A673 (cell line): ENCODE data around the gene KCNS3. TPM values are rescaled to one million over a fixed set of nuclear protein-coding genes. Genes with fewer than 3 reads are reported as not detected.
"Not testable (repeated sequence)": the region's sequence is repeated elsewhere in the genome, so short reads cannot be mapped to it uniquely, and the experiment has no call there.

Experiments used
- BruUV-seq: library from RNA; stranded (reverse); fragments of 400-500 nt; replicated peaks from 2 replicates; lab custom pipeline; 2021; lab: Mats Ljungman, UMichigan
- CTCF ChIA-PET: fragments of 300-600 bp; sonication (Branson Sonifier 250); formaldehyde crosslinking; loops from one replicate; lab custom pipeline; 2022; ENCODE audit warnings: antibody characterized with exemption; lab: Charles Lee
- POLR2A ChIA-PET: fragments of 300-600 bp; sonication (Branson Sonifier 250); formaldehyde crosslinking; loops from one replicate; lab custom pipeline; 2022; ENCODE audit warnings: antibody characterized with exemption; ENCODE audit not compliant: low non-redundant PET; lab: Charles Lee
- DNase-seq: peaks from one replicate; pipeline ENCODE4 v3.0.0-alpha.2; 2015; ENCODE audit warnings: low spot score
- H3K27ac ChIP-seq: fragments of 200-600 bp; sonication (generic); 2 replicates; pipeline ENCODE4 v1.5.1; 2016; ENCODE audit warnings: mixed run types, low read depth, mild to moderate bottlenecking, mixed read lengths, antibody characterized with exemption, low read length; ENCODE audit not compliant: poor library complexity, severe bottlenecking
- H3K27me3 ChIP-seq: fragments of 200-600 bp; sonication (generic); replicated peaks from 2 replicates; pipeline ENCODE4 v1.6.1; 2017; ENCODE audit warnings: mixed run types, low read depth, mild to moderate bottlenecking, mixed read lengths, antibody characterized with exemption, low read length; ENCODE audit not compliant: insufficient read depth, poor library complexity
- H3K36me3 ChIP-seq: fragments of 200-600 bp; sonication (generic); 2 replicates; pipeline ENCODE4 v1.6.1; 2016; ENCODE audit warnings: mixed run types, mild to moderate bottlenecking, mixed read lengths, antibody characterized with exemption, low read length; ENCODE audit not compliant: insufficient read depth, poor library complexity, severe bottlenecking
- H3K4me1 ChIP-seq: fragments of 200-600 bp; sonication (generic); 2 replicates; pipeline ENCODE4 v1.6.1; 2017; ENCODE audit warnings: mixed run types, mild to moderate bottlenecking, mixed read lengths, antibody characterized with exemption, low read length; ENCODE audit not compliant: insufficient read depth, poor library complexity, severe bottlenecking
- H3K4me3 ChIP-seq: fragments of 200-600 bp; sonication (generic); 2 replicates; pipeline ENCODE4 v1.5.1; 2016; ENCODE audit warnings: low read depth, mixed run types, mild to moderate bottlenecking, mixed read lengths, low read length; ENCODE audit not compliant: poor library complexity, severe bottlenecking
- H3K9me3 ChIP-seq: fragments of 200-600 bp; sonication (generic); 2 replicates; pipeline ENCODE4 v1.6.1; 2016; ENCODE audit warnings: mixed run types, low read depth, mild to moderate bottlenecking, mixed read lengths, antibody characterized with exemption, low read length; ENCODE audit not compliant: poor library complexity, severe bottlenecking
- EZH2 ChIP-seq: fragments of 200-600 bp; sonication (generic); IDR thresholded peaks from 2 replicates; pipeline ENCODE4 v1.6.1; 2017; ENCODE audit warnings: borderline replicate concordance, low read depth, mild to moderate bottlenecking, mixed read lengths, antibody characterized with exemption, low read length; ENCODE audit not compliant: poor library complexity, severe bottlenecking
- intact Hi-C: fragments of 100-400 bp; cut with micrococcal nuclease; formaldehyde crosslinking; loops from one replicate; pipeline ENCODE4 v1.10.0; 2022; ENCODE audit not compliant: unreplicated experiment
- total RNA-seq: library from RNA; stranded (reverse); gene quantifications from 2 replicates; pipeline ENCODE4 v1.2.3, GENCODE V29; 2021
- TF ChIP-seq, protein P1 (sequence below): fragments of 300-800, 200-600 bp; sonication (generic); conservative IDR thresholded peaks from 2 replicates; pipeline ENCODE4 v1.5.1; 2017; ENCODE audit warnings: low read depth, mild to moderate bottlenecking, antibody characterized with exemption, low read length, moderate library complexity, mixed read lengths

The KCNS3 gene
- total RNA-seq, 1 experiment from 2014 or later, result 12.7 TPM

DNA sequence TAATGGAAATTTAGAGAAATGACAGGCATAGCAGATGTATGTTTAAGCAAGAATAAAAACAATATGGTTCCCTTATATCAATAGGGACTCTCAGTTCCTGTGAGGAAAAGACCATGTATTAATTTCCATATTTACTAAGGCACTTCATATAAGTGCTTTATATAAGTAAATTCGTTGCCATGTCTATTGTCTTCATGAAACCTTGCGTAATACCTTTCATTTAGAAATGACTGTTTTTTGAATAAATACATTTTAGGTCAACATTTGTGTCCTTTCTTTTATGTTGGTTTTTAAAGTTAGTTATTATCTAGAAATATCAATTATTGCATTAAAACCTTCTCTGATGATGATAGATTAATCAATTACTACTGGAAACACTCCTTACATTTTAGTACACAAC lies 83.3 kb downstream of the KCNS3 start:
- BruUV-seq, result no TSS peak
- no peaks in the 10 kb centered on the region for H3K9me3 ChIP-seq
- no peaks in the 10 kb centered on the region for H3K27me3 ChIP-seq
- TF ChIP-seq, protein P1, sequence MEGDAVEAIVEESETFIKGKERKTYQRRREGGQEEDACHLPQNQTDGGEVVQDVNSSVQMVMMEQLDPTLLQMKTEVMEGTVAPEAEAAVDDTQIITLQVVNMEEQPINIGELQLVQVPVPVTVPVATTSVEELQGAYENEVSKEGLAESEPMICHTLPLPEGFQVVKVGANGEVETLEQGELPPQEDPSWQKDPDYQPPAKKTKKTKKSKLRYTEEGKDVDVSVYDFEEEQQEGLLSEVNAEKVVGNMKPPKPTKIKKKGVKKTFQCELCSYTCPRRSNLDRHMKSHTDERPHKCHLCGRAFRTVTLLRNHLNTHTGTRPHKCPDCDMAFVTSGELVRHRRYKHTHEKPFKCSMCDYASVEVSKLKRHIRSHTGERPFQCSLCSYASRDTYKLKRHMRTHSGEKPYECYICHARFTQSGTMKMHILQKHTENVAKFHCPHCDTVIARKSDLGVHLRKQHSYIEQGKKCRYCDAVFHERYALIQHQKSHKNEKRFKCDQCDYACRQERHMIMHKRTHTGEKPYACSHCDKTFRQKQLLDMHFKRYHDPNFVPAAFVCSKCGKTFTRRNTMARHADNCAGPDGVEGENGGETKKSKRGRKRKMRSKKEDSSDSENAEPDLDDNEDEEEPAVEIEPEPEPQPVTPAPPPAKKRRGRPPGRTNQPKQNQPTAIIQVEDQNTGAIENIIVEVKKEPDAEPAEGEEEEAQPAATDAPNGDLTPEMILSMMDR, result no peak
- no peak for TF ChIP-seq EZH2
- no peak for DNase-seq
- H3K27ac ChIP-seq, result no peak overlapping the region
- H3K4me3 ChIP-seq, result no peak overlapping the region
- peaks cover 34% of the 10 kb centered on the region for H3K4me1 ChIP-seq
- ChIA-PET CTCF (no interaction called here), POLR2A (no interaction called here)
- intact Hi-C loops, result no loop called here
- no peaks in the 10 kb centered on the region for H3K36me3 ChIP-seq

DNA sequence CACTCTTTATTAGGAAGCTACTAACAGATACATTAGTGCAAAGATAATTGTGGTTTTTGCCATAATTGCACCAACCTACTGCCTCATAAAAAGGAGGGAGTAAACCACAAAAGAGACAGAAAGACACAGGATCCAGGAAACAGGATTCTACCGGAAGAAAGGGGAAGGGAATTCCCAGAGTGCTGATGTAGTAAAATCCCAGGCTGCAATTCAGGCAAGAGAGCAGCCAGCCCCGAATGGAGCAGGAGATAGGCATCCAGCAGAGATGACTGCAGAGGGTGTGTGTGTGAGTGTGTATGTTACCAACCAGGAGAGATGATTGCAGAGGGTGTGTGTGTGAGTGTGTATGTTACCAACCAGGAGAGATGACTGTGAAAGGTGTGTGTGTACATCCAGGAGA lies 84.4 kb downstream of the KCNS3 start:
- intact Hi-C loops, result no loop called here
- peaks cover 44% of the 10 kb centered on the region for H3K4me1 ChIP-seq
- no peaks in the 10 kb centered on the region for H3K36me3 ChIP-seq
- CTCF ChIA-PET, result no interaction called here
- peak; percentile 58 for DNase-seq
- POLR2A ChIA-PET, result no interaction called here
- no TSS peak for BruUV-seq
- H3K9me3 ChIP-seq, result no peaks in the 10 kb centered on the region
- no peak overlapping the region for H3K4me3 ChIP-seq
- no peak overlapping the region for H3K27ac ChIP-seq
- no peaks in the 10 kb centered on the region for H3K27me3 ChIP-seq
- TF ChIP-seq, protein P1, result no peak
- TF ChIP-seq EZH2, result no peak

DNA sequence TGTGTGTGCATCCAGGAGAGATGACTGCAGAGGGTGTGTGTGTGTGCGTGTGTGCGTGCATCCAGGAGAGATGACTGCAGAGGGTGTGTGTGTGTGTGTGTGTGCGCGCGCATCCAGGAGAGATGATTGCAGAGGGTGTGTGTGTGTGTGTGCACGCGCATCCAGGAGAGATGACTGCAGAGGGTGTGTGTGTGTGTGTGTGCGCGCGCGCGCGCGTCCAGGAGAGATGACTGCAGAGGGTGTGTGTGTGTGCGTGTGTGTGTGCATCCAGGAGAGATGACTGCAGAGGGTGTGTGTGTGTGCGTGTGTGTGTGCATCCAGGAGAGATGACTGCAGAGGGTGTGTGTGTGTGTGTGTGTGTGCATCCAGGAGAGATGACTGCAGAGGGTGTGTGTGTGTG lies 85.1 kb downstream of the KCNS3 start:
- H3K27ac ChIP-seq, H3K4me3 ChIP-seq, H3K9me3 ChIP-seq, POLR2A ChIA-PET, H3K27me3 ChIP-seq, H3K36me3 ChIP-seq, DNase-seq, CTCF ChIA-PET, intact Hi-C loops, BruUV-seq: not testable (repeated sequence)
- peaks cover 47% of the 10 kb centered on the region for H3K4me1 ChIP-seq

DNA sequence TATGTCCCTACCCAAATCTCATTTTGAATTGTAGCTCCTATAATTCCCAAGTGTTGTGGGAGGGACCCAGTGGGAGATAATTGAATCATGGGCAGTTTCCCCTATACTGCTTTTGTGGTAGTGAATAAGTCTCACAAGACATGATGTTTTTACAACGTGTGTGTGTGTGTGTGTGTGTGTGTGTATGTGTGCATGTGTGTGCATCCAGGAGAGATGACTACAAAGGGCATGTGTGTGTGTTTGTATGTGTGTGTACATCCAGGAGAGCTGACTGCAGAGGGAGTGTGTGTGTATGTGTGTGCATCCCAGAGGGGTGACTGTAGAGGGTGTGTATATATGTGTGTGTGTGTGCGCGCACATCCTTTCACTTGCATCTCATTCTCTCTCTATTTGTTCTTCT lies 86.7 kb downstream of the KCNS3 start:
- no TSS peak for BruUV-seq

More for the DNA sequence above, 86.7 kb downstream of the KCNS3 start:
- DNase-seq, result no peak
- H3K27ac ChIP-seq, result no peak overlapping the region
- TF ChIP-seq, protein P1, result no peak
- no peak for TF ChIP-seq EZH2
- H3K9me3 ChIP-seq, result no peaks in the 10 kb centered on the region
- no peaks in the 10 kb centered on the region for H3K36me3 ChIP-seq
- intact Hi-C loops, result no loop called here
- H3K4me3 ChIP-seq, result no peak overlapping the region
- ChIA-PET POLR2A (interaction anchor here (0.7 kb wide), 1 partner anchor 794 kb away, joined by 5 read pairs; no protein-coding TSS in a partner anchor), CTCF (no interaction called here)
- peaks cover 43% of the 10 kb centered on the region for H3K4me1 ChIP-seq
- no peaks in the 10 kb centered on the region for H3K27me3 ChIP-seq
